Measurements from ENCODE around the gene LYVE1.

The LYVE1 gene

DNA sequence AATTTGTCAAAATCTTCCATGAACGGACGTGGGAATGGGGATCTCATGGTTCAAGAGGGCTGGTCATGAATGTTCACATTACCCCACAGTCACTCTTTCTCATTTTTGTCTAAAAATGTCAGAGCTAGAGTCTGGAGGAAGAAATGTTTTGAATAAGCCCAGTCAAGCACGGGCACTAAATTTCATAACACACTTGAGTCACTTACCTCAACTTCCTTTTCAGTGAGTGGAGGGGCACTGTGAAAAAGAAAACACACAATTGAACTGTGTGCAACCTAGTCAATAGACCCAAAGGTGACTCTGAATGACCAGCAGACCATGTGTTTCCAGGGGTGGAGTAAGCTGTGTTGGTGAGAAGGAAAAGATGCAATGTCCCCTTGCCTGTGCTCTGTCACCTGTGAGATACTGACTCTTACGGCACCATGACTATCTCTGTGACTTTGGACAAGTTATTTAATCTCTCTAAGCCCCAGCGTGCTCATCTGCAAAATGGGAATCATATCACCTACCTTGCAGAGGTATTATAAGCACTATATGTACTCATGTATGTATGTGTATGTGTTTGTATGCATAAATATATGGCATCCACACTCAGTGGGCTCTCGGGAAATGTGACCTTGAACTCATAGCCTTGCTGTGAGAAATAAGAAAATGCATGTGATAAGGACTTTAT lies 38.2 kb upstream of the LYVE1 start:
- no peak overlapping the region for H3K4me3 ChIP-seq (ENCODE audit: low read depth, low read length)
- TF ChIP-seq, protein P1, sequence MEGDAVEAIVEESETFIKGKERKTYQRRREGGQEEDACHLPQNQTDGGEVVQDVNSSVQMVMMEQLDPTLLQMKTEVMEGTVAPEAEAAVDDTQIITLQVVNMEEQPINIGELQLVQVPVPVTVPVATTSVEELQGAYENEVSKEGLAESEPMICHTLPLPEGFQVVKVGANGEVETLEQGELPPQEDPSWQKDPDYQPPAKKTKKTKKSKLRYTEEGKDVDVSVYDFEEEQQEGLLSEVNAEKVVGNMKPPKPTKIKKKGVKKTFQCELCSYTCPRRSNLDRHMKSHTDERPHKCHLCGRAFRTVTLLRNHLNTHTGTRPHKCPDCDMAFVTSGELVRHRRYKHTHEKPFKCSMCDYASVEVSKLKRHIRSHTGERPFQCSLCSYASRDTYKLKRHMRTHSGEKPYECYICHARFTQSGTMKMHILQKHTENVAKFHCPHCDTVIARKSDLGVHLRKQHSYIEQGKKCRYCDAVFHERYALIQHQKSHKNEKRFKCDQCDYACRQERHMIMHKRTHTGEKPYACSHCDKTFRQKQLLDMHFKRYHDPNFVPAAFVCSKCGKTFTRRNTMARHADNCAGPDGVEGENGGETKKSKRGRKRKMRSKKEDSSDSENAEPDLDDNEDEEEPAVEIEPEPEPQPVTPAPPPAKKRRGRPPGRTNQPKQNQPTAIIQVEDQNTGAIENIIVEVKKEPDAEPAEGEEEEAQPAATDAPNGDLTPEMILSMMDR (IDR thresholded peaks at IDR 0.05; ENCODE audit: insufficient read depth, low read depth, low read length, missing control alignments): no peak
- peak; percentile 58 for DNase-seq (ENCODE audit: low read depth)

DNA sequence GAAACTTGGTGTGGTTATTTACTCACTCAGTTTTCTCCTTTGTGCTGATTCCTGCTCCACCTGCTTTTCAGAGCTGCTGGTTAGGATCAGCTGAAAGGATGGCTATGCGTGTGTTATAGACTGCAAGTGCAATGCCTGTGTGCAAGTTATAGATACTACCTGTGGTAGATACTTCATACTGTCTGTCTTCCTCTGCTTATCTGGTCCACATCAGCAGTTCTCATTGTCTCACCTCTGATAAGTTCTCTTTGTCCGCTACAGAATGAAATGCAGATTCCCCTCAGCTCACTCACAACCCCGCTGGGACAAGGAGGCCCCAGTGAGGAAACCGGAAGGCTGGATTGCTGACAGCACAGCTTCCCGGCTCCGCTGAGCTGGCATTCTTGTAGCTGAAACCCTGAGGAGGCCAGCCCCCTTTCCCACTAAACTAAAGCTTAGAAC lies 37.5 kb upstream of the LYVE1 start:
- DNase-seq (ENCODE audit: low read depth): no peak
- no peak overlapping the region for H3K4me3 ChIP-seq (ENCODE audit: low read depth, low read length)

DNA sequence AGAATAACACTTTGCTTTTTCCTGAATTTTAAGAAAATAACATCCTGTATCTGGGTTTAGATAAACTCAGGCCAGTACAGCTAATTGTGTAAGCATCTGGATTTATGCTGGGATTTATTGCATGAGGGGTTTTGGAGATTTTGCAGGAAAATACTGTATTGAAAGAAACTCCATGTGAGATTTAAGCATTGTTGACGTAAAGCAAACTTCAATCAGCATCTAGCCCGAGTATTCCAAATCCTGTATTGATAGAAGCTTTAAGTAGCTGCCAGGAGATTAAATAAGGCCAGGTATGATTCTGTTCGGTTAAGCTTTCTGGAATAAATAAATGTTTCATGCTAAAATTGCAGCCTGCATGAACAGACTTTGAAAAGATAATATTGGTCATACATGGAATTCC lies 36.3 kb upstream of the LYVE1 start:
- H3K4me3 ChIP-seq (ENCODE audit: low read depth, low read length): no peak overlapping the region
- TF ChIP-seq, protein P1 (IDR thresholded peaks at IDR 0.05; ENCODE audit: insufficient read depth, low read depth, low read length, missing control alignments): no peak
- DNase-seq (ENCODE audit: low read depth): no peak

More for the DNA sequence above, 37.5 kb upstream of the LYVE1 start:
- TF ChIP-seq, protein P1 (IDR thresholded peaks at IDR 0.05; ENCODE audit: insufficient read depth, low read depth, low read length, missing control alignments): no peak

DNA sequence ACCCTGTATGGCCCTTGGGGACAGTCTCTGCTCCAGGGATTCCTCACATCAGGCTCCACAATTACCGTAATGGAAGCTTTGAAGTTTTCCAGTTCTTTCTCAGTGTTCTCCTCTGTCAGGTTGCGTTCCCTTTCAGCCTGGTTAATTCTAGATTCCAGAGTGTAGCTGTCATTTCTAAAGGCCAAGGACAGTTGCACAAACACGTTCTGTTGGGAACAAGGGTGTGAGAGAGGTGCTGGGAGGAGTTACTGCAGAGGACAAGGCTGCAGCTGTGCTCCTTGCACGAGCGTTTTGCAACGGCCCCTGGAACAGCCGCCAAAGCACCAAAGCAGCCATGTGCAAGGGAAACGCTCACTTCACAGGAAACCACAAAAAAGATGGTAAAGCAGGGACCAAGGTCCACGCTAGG lies 35.9 kb upstream of the LYVE1 start:
- H3K4me3 ChIP-seq (ENCODE audit: low read depth, low read length): no peak overlapping the region
- DNase-seq (ENCODE audit: low read depth): no peak
- TF ChIP-seq, protein P1 (IDR thresholded peaks at IDR 0.05; ENCODE audit: insufficient read depth, low read depth, low read length, missing control alignments): no peak

DNA sequence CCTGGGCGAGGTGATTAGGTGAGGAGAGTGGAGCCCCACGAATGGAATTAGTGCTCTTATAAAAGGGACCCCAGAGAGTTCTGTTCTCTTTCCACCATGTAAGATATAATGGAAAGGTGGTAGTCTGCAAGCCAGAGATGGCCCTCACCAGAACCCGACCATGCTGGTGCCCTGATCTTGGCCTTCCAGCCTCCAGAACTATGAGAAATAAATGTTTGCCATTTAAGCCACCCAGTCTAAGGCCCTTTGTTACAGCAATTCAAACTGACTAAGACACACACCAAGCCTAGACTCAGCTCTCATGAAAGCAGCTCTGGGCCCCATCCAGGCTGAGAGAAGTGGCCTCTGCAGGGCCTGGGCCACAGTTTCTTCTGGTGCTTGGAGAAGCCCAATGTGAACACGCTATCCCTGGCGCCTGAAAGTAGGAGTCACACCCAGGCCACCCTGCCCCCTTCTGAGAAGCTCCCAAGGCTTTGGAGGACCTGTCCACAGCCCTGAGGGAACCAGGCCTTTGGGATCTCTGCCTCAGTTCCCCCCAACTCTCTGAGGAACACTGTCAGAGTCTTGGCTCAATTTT lies 35.3 kb upstream of the LYVE1 start:
- TF ChIP-seq, protein P1 (IDR thresholded peaks at IDR 0.05; ENCODE audit: insufficient read depth, low read depth, low read length, missing control alignments): no peak
- DNase-seq (ENCODE audit: low read depth): no peak
- no peak overlapping the region for H3K4me3 ChIP-seq (ENCODE audit: low read depth, low read length)

DNA sequence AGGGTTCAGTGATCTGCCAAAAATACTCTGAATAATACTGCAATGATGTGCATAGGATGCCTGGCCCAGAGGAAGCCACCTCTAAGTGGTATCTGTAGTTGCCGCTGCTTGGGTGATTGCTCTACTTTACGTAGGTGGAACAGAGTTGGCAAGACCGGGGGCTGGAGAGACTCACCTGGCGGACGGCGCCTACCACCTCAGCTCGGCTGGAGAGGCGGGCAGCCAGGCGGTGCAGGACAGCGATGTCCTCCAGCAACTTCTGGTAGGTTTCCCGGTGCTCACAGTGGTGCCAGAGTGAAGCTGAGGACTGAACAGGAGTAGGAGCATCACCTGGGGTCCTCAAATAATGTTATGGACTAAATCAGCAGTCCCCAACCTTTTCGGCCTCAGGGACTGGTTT lies 34.5 kb upstream of the LYVE1 start:
- DNase-seq (ENCODE audit: low read depth): no peak
- no peak overlapping the region for H3K4me3 ChIP-seq (ENCODE audit: low read depth, low read length)
- TF ChIP-seq, protein P1 (IDR thresholded peaks at IDR 0.05; ENCODE audit: insufficient read depth, low read depth, low read length, missing control alignments): no peak

DNA sequence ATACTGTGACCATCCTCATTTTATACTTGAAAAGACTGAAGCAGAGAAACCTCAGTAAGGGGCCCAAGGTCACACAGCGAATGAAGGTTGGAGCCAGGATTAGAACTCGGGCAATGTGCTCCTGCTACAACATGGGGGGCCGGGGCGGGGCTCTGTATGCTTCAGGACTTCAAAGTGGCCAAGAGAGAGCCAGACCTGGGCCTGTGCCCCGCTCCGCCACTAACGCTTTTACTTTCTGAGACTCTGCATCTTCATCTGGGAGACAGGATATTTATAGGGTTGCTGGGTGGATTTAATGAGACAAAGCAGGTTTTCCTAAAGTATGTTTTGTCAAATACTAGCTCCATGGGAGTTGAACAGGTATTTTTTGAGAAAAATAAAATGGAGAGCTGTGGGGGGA lies 33.9 kb upstream of the LYVE1 start:
- no peak overlapping the region for H3K4me3 ChIP-seq (ENCODE audit: low read depth, low read length)
- DNase-seq (ENCODE audit: low read depth): no peak
- TF ChIP-seq, protein P1 (IDR thresholded peaks at IDR 0.05; ENCODE audit: insufficient read depth, low read depth, low read length, missing control alignments): no peak
